ENCODE results near the gene CLTCL1.

DNA sequence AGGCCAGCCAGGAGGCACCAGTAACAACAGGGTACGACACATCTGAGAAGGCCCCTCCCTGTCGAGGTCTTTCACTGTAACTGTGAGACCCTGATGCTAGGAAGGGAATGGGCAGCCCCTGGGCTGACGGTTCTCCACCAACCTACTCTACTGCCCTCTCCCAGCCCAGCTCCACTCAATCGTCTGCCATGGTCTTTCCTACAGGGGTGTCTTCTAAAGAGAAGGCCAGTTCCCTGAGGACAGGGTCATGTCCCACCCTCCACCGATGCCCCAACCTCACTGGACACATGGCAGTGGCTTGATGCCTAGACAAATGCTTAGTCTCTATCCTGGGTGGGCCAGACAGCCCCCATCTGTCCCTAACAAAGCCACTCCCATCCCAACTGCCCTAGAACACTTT, 67.0 kb downstream of the CLTCL1 start:
- TF ChIP-seq GABPA (IDR thresholded peaks at IDR 0.05 in 1 of 2, conservative IDR thresholded peaks at IDR 0.05 in 1 of 2) (no peak), TAF1 (conservative IDR thresholded peaks at IDR 0.05) (no peak)
- TF ChIP-seq, protein P1, sequence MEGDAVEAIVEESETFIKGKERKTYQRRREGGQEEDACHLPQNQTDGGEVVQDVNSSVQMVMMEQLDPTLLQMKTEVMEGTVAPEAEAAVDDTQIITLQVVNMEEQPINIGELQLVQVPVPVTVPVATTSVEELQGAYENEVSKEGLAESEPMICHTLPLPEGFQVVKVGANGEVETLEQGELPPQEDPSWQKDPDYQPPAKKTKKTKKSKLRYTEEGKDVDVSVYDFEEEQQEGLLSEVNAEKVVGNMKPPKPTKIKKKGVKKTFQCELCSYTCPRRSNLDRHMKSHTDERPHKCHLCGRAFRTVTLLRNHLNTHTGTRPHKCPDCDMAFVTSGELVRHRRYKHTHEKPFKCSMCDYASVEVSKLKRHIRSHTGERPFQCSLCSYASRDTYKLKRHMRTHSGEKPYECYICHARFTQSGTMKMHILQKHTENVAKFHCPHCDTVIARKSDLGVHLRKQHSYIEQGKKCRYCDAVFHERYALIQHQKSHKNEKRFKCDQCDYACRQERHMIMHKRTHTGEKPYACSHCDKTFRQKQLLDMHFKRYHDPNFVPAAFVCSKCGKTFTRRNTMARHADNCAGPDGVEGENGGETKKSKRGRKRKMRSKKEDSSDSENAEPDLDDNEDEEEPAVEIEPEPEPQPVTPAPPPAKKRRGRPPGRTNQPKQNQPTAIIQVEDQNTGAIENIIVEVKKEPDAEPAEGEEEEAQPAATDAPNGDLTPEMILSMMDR (IDR thresholded peaks at IDR 0.05; ENCODE audit: low read depth, low read length, missing input control), result no peak
- TF ChIP-seq, protein P2, sequence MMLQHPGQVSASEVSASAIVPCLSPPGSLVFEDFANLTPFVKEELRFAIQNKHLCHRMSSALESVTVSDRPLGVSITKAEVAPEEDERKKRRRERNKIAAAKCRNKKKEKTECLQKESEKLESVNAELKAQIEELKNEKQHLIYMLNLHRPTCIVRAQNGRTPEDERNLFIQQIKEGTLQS (IDR thresholded peaks at IDR 0.05), result no peak

Measured in liver (tissue), 3 donors.